GM18907 (cell line): ENCODE measurements around the gene ISCU.
"Not testable (repeated sequence)": the region's sequence is repeated elsewhere in the genome, so short reads cannot be mapped to it uniquely, and the experiment has no call there.

Experiments
- ATAC-seq: cut with Tn5 transposase; IDR thresholded peaks from one replicate; pipeline ENCODE4 v1.9.1; 2021; ENCODE audit warnings: mild to moderate bottlenecking, moderate library complexity; ENCODE audit not compliant: unreplicated experiment

ISCU gene

DNA sequence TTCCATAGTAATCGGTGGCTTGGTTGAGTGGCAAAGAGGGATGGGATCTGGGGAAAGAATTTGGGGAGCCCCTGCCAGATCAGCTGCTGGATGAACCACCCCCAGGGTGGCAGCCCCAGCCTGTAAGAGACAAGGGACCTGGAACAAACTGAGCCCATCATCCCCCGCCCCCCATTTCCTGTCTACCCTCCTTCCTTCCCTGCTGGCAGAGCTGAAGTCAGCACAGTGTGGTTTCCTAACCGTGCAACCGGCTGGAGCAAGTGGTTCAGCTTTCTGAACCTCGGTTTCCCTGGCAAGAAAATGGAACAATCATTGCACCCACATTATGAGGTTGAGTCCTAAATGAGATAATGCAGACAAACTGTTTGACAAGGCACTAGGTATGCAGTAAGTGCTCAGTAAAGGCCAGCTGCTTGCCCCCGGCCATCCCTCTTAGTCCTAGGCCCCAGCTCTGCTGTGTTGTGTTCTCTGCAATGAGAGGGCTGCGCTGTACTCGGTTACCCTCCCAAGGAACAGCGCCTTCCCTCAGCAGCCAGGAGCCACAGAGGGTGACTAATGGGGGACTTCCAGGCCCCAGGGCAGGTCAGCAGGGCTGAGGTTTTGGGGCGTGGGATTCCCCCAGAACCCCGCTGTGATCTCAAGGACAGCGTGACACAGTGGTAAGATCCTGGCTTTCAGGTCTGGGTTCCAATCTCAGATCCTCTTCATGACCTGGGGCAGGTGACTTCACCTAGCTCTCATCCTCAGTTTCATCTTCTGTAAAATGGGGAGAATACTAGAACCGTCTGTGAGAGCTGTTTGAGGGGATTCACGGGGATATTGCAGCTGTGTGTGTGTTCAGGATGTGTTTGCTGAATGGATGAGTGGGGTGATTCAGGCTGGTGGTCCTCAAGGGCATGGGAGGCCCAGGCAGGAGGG is 54.8 kb downstream of the ISCU start:
- peak; percentile 80 for ATAC-seq

DNA sequence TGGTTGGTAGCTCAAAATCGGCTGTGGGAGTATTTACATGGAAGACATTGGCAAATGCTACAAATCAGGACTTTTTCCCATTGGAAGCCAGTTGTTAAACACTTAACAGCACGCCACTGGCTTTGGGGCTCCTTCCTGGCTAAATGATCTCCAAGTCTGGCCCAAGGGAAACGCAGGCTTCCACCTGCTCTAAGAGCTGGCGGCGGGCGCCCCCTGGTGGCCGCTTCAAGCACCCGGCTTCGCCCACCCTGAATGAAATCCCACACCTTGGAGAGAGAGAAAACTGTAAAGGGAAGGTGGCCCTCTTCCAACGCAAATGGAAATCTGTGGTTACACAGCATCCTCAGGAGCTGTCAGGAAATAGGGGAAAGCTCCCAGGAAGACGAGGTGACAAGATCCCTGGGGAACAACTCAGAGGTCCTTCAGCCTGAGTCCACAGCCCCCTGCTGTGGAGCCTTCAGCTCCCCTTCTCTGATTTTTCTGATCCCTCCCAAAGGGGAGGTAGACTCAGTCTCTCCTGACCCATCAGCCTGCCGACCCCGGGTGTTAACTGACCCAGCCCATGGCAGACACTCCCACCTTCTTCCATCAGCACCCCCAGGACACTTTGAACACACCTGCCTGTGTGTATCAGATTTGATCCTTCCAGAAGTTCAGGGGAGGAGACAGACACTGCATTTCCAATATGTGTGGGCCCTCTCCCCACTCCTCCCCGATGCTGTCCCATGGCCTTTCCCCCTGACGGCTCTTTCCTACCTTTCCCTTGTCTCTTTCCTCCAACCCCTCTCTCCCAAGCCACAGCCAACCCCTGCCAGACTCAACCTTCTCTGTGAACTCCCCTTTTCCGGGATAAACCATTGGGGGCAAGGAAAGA is 55.9 kb downstream of the ISCU start:
- ATAC-seq = peak; percentile 43

DNA sequence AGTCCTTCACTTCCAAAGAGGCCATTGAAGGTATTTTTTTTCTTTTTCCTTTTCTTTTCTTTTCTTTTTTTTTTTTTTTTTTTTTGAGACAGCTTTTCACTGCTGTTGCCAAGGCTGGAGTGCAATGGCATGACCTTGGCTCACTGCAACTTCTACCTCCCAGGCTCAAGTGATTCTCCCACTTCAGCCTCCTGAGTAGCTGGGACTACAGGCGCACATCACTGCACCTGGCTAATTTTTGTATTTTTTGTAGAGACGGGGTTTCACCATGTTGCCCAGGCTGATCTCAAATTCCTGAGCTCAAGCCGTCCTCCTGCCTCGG is 56.5 kb downstream of the ISCU start:
- ATAC-seq = not testable (repeated sequence)
